OCI-LY1 (cell line): Measurements from ENCODE around the gene PITPNM3.

ENCODE experiments used
- H2AFZ ChIP-seq: fragments of 200-600 bp; sonication (generic), shearing (Covaris generic); 2 replicates; pipeline ENCODE4 v1.6.0; 2014; ENCODE audit warnings: antibody characterized with exemption, mild to moderate bottlenecking, low read length
- H3F3A ChIP-seq: fragments of 200-600 bp; sonication (generic), shearing (Covaris generic); 2 replicates; pipeline ENCODE4 v1.6.0; 2014; ENCODE audit warnings: mild to moderate bottlenecking, antibody characterized with exemption, low read length, moderate library complexity; ENCODE audit not compliant: insufficient read depth
- H3K27ac ChIP-seq: fragments of 200-600 bp; sonication (generic); 2 replicates; pipeline ENCODE4 v1.5.1; 2014; ENCODE audit warnings: low read length, mixed run types, mild to moderate bottlenecking, low read depth; ENCODE audit not compliant: poor library complexity, severe bottlenecking
- H3K27me3 ChIP-seq: fragments of 200-600 bp; sonication (generic); 2 replicates; pipeline ENCODE4 v1.6.0; 2014; ENCODE audit warnings: antibody characterized with exemption, mild to moderate bottlenecking, low read length, moderate library complexity; ENCODE audit not compliant: insufficient read depth
- H3K36me3 ChIP-seq: fragments of 200-600 bp; sonication (generic); 2 replicates; pipeline ENCODE4 v1.6.1; 2014; ENCODE audit warnings: mild to moderate bottlenecking, antibody characterized with exemption, low read length, moderate library complexity, mixed read lengths; ENCODE audit not compliant: insufficient read depth
- H3K4me1 ChIP-seq: fragments of 200-600 bp; sonication (generic); 2 replicates; pipeline ENCODE4 v1.5.1; 2014; ENCODE audit warnings: mild to moderate bottlenecking, low read length, moderate library complexity; ENCODE audit not compliant: insufficient read depth, severe bottlenecking
- H3K4me2 ChIP-seq: fragments of 200-600 bp; sonication (generic), shearing (Covaris generic); 2 replicates; pipeline ENCODE4 v1.6.1; 2014; ENCODE audit warnings: low read length
- H3K4me3 ChIP-seq: fragments of 200-600 bp; sonication (generic); 2 replicates; pipeline ENCODE4 v1.5.1; 2014; ENCODE audit warnings: low read length, low read depth, mild to moderate bottlenecking, mixed read lengths; ENCODE audit not compliant: poor library complexity, severe bottlenecking
- H3K79me2 ChIP-seq: fragments of 200-600 bp; shearing (Covaris generic); 2 replicates; pipeline ENCODE4 v1.6.1; 2016; ENCODE audit warnings: mixed run types, low read length, mixed read lengths; ENCODE audit not compliant: insufficient read depth
- H3K9ac ChIP-seq: fragments of 200-600 bp; sonication (generic), shearing (Covaris generic); 2 replicates; pipeline ENCODE4 v1.6.1; 2014; ENCODE audit warnings: mild to moderate bottlenecking, low read length, mixed read lengths
- H3K9me2 ChIP-seq: fragments of 200-600 bp; sonication (generic), shearing (Covaris generic); 2 replicates; pipeline ENCODE4 v1.6.1; 2014; ENCODE audit warnings: low read depth, mild to moderate bottlenecking, low read length, mixed read lengths
- H3K9me3 ChIP-seq: fragments of 200-600 bp; shearing (Covaris generic); 2 replicates; pipeline ENCODE4 v1.6.1; 2014; ENCODE audit warnings: low read length, mixed read lengths
- H4K20me1 ChIP-seq: fragments of 200-600 bp; sonication (generic), shearing (Covaris generic); 2 replicates; pipeline ENCODE4 v1.6.0; 2016; ENCODE audit warnings: mild to moderate bottlenecking, low read length; ENCODE audit not compliant: insufficient read depth
- EZH2 ChIP-seq: fragments of 200-600 bp; sonication (generic), shearing (Covaris generic); IDR thresholded peaks from 2 replicates; pipeline ENCODE4 v1.8.0; 2017; ENCODE audit warnings: borderline replicate concordance, mixed run types, mild to moderate bottlenecking, antibody characterized with exemption, low read length, moderate library complexity, mixed read lengths
- TF ChIP-seq, protein P1 (sequence below): fragments of 200-600 bp; sonication (generic), shearing (Covaris generic); IDR thresholded peaks from 2 replicates; pipeline ENCODE4 v1.5.1; 2017; ENCODE audit warnings: mild to moderate bottlenecking, antibody characterized with exemption, low read length, moderate library complexity, mixed read lengths

Gene PITPNM3

DNA sequence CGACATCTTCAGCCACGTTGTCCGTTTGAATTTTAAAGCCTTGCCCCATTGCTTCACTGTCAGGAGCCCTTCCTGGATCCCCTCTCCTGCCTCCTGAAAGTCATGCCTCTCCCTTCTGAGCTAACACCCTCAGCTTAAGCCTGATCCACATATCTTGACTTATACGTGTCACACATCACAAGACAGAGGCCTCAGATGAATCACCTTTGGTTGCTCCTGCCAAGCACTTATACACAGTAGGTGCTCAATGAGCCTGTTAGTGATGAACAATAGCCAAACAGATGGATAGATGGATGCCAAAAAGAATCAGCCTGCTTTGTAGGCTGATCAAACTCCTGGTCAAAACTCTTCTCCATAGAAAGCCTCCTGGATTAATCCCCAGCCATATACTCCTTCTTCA lies 31.8 kb downstream of the PITPNM3 start:
- H3K4me1 ChIP-seq, result no peaks in the 10 kb centered on the region
- TF ChIP-seq, protein P1, sequence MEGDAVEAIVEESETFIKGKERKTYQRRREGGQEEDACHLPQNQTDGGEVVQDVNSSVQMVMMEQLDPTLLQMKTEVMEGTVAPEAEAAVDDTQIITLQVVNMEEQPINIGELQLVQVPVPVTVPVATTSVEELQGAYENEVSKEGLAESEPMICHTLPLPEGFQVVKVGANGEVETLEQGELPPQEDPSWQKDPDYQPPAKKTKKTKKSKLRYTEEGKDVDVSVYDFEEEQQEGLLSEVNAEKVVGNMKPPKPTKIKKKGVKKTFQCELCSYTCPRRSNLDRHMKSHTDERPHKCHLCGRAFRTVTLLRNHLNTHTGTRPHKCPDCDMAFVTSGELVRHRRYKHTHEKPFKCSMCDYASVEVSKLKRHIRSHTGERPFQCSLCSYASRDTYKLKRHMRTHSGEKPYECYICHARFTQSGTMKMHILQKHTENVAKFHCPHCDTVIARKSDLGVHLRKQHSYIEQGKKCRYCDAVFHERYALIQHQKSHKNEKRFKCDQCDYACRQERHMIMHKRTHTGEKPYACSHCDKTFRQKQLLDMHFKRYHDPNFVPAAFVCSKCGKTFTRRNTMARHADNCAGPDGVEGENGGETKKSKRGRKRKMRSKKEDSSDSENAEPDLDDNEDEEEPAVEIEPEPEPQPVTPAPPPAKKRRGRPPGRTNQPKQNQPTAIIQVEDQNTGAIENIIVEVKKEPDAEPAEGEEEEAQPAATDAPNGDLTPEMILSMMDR, result no peak
- TF ChIP-seq EZH2, result no peak
- H3K36me3 ChIP-seq, result no peaks in the 10 kb centered on the region
- no peaks in the 10 kb centered on the region; the same call in 1 of the 2 replicates for H3K27me3 ChIP-seq
- no peaks in the 10 kb centered on the region for H3K9me2 ChIP-seq
- no peak overlapping the region for H3K9ac ChIP-seq
- no peaks in the 10 kb centered on the region for H3K9me3 ChIP-seq
- no peaks in the 10 kb centered on the region for H3K79me2 ChIP-seq
- H2AFZ ChIP-seq, result no peak overlapping the region
- H3K27ac ChIP-seq, result no peak overlapping the region
- H3K4me3 ChIP-seq, result no peak overlapping the region
- no peaks in the 10 kb centered on the region for H3F3A ChIP-seq
- H3K4me2 ChIP-seq, result no peak overlapping the region
- no peaks in the 10 kb centered on the region for H4K20me1 ChIP-seq

DNA sequence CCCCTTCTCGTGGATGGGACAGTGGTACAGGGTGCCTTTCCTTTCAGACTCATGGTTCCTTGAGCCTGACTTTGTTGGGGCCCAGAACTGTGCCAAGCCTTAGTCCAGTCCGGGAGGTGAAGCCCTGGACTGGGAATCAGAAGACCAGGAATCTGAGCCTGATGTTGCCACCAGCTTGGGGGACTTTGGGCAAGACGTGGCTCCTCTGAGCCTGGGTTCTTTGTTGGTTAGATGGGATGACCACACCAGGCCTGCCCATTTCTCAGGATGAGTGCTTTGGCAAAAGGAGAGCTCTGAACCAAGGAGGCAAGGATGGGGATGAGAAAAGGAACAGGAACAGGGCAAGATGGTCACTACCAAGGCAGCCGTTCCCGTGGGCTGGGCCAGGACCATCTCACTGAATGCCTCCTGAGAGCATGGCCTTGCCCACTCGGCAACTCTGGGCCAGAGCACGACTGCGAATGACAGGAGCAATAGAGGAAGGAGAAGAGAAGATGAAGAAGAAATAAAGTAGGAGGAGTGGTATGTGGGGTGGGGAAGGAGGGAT lies 32.5 kb downstream of the PITPNM3 start:
- Histone ChIP-seq H3K4me3 (no peak overlapping the region), H3K4me1 (no peaks in the 10 kb centered on the region), H3K27ac (no peak overlapping the region), H3K9ac (no peak overlapping the region), H3F3A (no peaks in the 10 kb centered on the region), H3K27me3 (no peaks in the 10 kb centered on the region; the same call in 1 of the 2 replicates), H3K4me2 (no peak overlapping the region), H4K20me1 (no peaks in the 10 kb centered on the region), H3K9me3 (no peaks in the 10 kb centered on the region), H3K79me2 (no peaks in the 10 kb centered on the region), H3K36me3 (no peaks in the 10 kb centered on the region), H2AFZ (no peak overlapping the region), H3K9me2 (no peaks in the 10 kb centered on the region)
- TF ChIP-seq EZH2, result no peak
- TF ChIP-seq, protein P1, result no peak

DNA sequence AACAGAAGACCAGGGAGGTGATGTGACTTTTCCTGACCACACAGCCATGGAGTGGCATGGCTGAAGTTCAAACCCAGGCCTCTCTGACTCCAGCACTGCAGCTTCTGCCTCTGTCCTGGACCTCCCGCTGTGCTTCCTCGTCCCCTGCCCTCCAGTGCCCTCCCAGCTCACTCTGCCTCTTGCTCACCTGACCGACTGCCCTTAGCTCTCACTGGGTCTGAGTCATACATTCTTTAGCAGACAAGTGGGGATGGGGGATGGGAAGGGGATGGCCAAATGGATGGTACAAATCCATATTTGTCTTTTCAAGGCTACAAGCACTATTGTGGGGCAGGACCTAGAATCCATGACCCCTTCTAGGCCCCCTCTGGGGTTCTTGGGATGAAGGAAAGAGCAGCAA lies 33.0 kb downstream of the PITPNM3 start:
- Histone ChIP-seq H3K9me3 (no peaks in the 10 kb centered on the region), H2AFZ (no peak overlapping the region), H3K4me2 (no peak overlapping the region), H3K27ac (no peak overlapping the region), H3K79me2 (no peaks in the 10 kb centered on the region), H3K27me3 (no peaks in the 10 kb centered on the region; the same call in 1 of the 2 replicates), H3K9ac (no peak overlapping the region), H4K20me1 (no peaks in the 10 kb centered on the region), H3K4me1 (no peaks in the 10 kb centered on the region), H3K9me2 (no peaks in the 10 kb centered on the region), H3K4me3 (no peak overlapping the region), H3F3A (no peaks in the 10 kb centered on the region), H3K36me3 (no peaks in the 10 kb centered on the region)
- TF ChIP-seq EZH2, result no peak
- TF ChIP-seq, protein P1, result no peak
